Esophagus squamous epithelium (tissue), 4 donors: Measurements from ENCODE around the gene UPK1B.

Experiments used
- CTCF ChIP-seq, 6 experiments: fragments of 450-650 bp in 4 of 6; fragments of 200-600 bp in 2 of 6; sonication (generic) in 2 of 6; IDR thresholded peaks; one replicate each; pipeline ENCODE4 v1.5.1; 2016 to 2019; ENCODE audit warnings: antibody characterized with exemption in 6 of 6, mild to moderate bottlenecking in 4 of 6, moderate library complexity in 4 of 6
- POLR2A ChIP-seq, 4 donors: fragments of 450-650 bp; IDR thresholded peaks; one replicate each; pipeline ENCODE4 v1.6.1; 2017; ENCODE audit warnings: antibody characterized with exemption in 4 of 4, mild to moderate bottlenecking in 4 of 4, moderate library complexity in 3 of 4

GRCh38 chr3:119230745-119231144, 57.3 kb downstream of the UPK1B start:
- TF ChIP-seq CTCF (IDR thresholded peaks at IDR 0.05) (no peak), POLR2A (IDR thresholded peaks at IDR 0.05) (no peak)
